HS-27A (cell line): ENCODE results near the gene KCTD8.
A peak's percentile ranks its signal among the peaks of the same experiment; 100 is the strongest.

Experiments
- DNase-seq: peaks from one replicate; pipeline ENCODE4 v3.0.0-alpha.2; 2012; ENCODE audit warnings: low read depth, missing footprints

Gene KCTD8

DNA sequence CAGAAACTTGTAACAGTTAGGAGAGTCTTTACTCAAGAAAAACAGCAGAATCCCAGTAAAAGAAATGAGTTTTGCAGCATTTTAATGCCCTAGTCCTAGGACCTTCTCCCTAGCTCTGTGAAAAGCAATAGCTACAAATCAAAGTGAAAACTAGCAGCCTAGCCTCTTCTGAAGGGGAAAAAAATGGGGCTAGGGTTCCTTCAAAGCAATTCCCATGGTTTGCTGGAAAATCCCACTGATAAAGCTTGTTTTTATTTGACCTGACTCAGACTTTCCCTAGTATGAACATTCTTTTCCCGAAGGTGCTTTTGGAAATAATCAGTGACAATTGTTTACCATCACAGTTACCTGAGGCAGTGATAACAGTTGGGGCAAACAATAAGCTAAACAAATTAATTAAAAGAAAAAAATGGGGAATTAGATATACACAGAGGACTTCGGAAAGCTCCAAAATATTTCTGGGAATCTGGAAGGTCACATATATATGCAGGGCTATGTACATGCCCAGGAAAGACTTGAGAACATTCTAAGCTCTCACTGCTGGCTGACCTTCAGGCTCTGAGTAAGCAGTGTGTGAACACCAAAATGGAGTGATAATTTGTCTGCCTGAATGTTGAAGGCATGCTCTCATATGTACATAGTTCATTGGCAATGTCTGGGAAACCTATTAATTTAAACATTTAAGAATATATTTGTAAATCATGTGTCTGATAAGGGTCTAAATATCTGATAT lies 285.9 kb downstream of the KCTD8 start:
- DNase-seq, result no peak

DNA sequence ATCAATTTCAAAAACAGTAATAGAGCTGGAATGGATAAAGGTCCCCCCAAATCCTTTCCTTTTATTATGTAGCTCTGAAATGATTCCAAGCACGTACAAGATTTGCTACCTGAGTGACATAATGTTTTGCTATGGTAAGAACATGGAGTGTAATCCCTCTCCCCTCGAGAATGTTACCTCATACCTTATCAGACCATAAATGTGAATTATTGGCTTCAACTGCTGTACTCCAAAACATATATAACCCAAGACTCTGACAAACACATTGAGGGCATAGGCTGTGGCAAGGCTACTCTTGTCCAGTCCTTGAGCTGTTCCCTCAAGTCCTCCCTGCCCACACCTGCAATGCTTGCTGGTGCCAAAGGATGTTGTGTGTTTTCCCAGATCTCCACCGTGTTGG lies 286.9 kb downstream of the KCTD8 start:
- DNase-seq, result no peak

DNA sequence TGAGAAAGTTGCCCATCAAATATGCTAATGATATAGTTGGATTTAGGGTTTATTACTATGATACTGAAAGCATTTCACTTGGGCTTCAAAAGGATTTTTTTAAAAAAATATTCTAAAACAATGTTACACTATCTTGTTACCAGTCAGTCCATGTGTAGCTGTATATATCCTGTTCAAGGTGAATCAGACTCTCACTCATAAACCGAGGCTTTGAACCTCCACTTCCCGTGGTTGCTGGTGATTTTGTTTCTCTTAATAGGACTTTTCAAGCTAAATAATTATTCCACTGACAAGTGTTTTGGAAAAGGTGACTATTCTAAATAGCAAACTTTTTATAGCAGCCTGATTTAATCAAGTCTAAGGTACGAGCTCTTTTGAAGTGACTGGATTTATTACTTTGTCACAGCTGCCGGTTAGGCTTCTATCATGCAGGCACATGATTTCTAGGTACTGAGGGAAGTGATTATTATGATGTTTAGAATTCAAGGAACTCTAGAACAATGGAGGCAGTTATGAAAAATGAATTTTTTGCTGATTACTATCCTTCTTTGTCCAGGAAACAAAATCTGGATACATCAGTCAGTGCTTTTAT lies 287.7 kb downstream of the KCTD8 start:
- no peak for DNase-seq

DNA sequence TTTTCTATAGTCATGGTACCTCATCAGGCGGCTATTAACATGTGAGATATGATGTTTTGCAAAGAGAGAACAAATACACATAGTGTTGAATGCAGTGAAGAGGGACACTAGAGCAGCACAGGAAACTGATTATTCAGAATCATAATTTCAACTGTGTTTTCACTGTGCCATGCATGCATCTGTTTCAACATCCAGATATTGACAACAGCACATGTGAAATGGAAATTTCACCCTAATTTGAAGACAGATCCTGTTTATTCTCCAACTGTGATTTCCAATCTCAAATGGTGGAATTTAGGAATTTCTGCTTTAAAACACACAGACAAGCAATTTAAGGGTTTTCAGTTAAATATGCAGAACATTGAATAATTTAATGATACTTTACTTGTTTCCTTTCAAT lies 288.6 kb downstream of the KCTD8 start:
- no peak for DNase-seq

DNA sequence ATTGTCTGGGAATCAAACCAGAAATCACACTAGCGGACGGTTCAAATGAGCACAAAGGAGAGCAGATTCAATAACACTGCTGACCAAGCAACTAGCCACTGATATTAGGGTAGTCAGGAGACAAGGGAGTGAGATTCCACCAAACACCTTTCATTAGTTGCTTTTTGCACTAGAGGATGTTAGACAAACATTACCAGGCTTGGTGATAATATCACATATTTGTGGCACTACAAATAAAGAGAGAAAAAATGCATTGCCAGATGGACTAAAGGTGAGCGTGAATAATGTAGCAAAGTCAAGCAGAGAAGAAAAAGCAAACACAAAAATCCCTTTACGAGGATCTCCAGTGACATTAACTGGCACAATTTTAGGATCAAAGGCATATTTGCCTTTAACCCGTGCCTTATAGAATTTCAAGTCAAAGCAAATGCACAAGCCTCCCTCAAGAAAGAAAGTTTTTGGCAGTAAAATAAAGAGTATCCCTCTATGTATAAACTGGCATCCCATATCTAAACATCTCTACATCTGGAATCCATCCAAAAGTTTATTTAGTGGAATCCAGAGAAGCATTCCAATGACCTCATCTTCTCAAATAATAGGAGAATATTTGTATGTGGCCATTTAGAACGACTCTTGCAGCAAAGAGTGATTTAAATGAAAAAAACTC lies 290.9 kb downstream of the KCTD8 start:
- DNase-seq, result peak; percentile 52

DNA sequence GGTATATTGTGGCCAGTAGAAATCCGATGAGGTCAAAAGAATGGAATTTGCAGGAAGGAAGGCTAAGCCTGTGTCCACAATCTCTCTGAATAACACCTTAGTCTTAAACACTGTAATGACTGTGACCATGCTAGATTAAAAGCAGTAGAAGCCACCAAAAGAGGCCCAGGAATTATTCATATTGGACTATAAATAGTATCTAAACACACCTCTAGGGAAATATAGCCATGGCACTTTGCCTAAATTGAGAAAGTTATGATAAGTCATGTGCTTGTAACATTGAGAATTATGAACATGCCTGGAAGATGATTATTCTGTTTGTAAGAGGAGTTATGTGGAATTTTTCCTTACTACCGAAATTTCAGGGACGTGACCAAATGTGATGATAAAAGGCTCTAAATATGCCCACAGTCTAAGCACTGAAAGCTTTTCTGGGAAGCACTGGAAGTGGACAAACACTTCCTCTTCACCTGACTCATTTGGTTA lies 298.5 kb downstream of the KCTD8 start:
- DNase-seq, result peak; percentile 79

DNA sequence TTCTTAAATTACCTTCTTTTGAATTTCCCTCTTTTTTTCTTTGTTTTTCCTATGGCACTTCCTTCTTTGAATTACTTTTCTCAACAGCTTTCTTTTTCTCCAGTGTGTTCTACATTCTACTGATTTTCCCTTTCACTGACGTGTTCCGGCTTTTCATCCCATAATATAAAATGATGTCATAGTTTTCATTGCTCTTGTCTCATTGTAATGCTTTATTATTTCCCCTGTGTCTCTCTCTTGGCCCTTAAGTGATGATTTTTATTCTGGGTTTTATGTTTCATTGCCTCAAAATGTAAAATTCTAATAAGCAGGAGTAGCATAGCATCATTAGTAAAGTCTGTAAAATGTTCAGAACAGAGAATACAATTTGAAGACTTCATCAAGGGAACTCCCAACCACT lies 299.3 kb downstream of the KCTD8 start:
- DNase-seq, result no peak

DNA sequence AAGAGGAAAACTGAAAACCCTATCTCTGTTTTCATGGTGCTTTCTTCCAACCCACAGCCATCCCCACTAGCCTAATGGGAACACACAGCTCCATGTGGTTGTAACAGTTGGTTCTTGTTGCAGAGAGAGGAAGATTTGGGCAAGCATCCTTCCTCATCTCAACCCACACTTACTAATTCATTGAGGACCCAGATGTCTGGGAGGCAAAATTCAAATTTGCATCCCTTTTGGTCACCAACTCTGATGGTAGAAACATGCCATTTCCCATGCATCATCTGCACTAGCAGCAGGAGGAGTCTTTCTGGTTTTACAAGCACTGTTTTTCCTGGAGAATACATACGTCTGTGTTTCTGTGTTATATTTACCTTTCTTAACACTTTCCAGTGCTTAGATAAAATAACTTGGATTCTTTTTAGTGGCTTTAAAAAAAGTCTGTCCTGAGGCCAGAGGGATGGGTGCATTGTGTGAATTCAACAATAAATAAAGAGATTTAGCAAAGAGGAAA lies 301.0 kb downstream of the KCTD8 start:
- DNase-seq, result no peak

DNA sequence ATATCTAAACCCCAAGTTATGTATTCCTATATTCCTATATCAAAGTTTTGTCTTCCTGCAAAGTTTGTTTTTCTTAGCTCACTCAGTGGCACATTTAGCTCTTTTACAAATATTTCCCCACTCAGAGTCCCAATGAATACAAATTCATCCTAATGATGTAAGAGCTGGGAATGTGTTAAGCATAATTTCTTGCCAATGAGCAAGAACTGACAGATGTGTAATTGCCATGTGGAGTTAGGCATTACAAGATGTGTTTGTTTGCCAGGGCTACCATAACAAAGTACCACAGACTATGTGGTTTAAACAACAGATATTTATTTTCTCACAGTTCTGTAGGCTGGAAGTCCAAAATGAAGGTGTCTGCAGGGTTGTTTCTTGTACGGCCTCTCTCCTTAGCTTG lies 302.1 kb downstream of the KCTD8 start:
- DNase-seq, result no peak

DNA sequence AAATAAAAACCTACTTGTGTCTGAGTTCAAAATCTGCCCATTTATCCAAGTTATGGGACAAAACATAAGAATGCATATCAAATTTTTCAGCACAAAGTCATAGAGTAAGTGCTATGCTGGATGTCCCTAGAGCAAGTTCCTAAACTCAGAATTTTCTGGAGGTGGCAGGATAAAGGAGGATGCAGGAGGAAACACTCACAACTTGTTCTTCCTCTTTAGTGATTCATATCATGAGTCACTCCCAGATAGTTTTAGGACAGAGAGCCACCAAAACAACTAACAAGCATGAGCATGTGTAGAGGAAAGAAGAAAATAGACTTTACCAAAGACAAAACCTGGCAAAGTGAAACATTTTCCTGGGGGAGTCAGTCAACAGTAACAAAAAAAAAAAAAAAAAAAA lies 302.7 kb downstream of the KCTD8 start:
- no peak for DNase-seq

DNA sequence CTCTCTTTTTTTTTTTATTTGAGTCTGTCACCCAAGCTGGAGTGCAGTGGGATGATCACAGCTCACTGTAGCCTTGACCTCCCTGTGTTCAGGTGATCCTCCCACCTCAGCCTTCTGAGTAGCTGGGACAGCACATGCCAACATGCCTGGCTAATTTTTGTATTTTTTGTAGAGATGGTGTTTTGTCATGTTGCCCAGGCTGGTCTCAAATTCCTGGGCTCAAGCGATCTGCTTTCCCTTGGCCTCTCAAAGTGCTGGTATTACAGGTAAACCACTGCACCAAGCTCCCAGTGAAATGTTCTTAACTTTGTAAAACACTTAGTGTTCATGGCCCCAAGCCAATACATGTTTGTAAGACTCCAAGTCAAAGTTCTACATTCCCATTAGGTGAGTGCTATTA lies 316.1 kb downstream of the KCTD8 start:
- no peak for DNase-seq
